CD4-positive, alpha-beta T cell treated with Interleukin-17A for 4 hours (primary cell): ENCODE measurements around the gene DACH1.

Source experiments
- DNase-seq: peaks from one replicate; pipeline ENCODE4 v3.0.0-alpha.2; 2020; ENCODE audit warnings: mixed read lengths

The DACH1 gene

DNA sequence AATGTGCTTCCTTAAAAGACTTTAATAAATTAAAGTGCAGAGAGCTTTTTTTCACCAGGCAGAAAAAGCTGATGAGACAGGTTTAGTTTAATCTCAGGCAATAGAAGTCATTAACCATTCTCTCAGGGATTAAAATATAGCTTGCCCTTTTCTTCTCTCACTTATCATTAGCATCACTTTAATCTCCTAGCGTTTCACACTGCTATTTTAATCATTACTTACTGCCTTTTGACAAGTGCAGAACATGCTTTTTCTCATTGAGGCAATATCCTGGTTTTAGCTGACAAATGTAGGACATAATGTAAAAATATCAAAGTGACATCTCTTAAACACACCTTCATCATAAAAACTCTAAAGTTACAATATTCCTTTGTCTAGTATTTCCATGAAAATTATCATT lies 94.6 kb downstream of the DACH1 start:
- no peak for DNase-seq

DNA sequence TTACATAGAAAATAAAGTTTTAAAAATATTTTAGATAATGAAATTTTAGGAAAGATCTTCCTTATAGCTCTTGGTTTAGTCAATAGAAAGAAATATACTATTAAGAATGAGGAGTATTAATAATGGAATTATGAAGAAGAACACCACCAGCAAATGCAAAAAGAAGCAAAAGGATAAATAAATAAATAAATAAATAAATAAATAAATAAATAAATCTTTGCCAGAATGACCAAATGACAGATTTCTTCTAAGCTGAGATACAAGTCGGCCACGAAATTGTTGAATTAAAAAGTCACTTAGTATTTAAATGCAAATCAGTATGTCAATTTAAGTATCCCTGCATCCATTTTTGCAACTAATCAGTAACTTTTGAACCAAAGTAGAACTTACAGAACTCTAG lies 95.9 kb downstream of the DACH1 start:
- no peak for DNase-seq

DNA sequence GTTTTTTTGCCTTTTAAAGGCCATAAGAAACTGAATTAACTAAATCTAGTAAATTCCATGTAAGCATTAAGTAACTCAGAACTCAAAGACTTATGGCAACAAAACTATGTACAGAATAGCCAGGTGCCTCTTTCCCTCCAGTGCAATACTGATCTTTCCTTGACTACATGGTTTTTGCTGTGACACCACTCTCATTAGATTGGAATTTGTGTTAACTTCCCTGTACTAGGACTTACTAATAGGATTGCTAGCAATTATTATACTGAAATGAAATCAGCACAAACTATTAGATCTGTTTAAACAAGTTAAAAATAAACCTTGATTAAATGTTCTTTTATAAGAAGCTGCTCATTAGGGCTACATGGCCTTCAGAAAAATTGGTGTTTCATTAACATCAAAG lies 96.3 kb downstream of the DACH1 start:
- no peak for DNase-seq

DNA sequence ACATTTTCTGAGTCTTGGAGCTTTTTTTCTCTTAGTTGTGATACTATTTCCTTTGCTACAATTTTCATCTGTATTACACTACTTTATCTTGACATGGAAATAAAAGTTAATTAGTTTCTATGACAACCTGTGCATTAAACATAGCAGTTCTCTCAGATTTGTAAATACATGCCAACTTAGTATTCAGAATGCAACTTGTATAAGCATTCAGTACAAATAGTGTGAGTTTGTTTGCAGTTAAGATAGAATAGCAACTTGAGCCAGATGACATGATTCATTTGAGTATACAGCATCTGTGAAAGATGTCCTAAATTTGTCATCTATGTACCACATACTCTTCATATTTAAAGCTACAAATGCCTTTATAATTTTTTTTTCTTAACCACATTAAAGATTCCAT lies 98.1 kb downstream of the DACH1 start:
- no peak for DNase-seq

DNA sequence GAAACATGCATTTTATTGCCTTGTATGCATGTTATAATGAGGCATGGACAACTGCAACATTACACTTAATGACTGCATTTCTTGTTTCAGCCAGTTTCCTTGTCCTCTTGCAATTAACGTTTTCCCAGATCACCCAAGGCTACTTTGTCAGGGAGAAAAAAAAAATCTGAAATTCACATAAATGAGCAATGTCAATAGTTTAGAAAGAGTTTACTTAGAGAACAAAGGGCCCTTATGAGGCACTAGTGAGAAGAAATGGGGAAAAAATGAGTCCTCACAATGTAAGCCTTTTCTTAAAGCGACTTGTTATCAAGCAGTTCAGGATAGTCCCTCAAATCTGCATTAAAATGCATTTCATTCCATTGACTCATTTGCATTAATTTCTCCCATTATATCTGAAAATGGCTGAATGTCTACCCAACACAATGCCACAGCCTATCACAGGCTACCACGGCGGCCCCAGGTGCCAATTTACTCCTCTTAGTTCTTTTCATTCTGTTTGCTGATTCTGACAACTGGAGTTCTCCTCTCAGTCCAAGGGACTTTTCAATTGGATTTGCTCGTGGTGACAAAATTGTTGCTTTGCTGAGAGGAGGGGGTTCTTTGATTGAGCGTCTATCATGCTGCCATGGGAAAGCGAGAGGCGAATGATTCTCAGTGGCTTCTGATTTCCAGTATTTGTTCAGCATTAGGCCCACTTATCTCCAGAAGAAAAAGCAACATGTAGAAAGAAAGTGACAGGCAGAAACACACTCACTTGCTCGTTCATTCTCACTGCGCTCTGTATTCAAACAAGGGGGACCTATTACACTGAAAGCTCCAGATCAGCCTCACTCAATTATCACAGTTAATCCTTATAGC lies 107.1 kb downstream of the DACH1 start:
- no peak for DNase-seq

DNA sequence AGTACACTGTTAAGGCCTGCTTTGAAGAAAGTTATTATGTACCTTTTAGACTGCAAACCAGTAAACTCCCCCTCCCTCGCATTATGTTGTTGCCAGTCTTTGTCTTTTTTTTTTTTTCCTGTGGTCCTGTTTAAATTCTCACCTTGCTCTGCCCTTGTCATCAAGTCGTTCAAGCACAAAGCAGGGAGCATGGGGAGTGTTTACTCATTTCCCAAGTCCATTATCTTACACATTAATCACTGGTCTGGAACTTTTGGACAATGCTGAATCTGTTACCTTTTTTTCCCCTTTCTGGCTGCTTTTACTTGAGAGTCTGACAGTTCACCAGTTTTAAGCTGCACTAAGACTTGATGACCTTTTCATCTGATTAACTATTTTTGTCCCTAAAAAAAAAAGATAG lies 108.2 kb downstream of the DACH1 start:
- DNase-seq = no peak

DNA sequence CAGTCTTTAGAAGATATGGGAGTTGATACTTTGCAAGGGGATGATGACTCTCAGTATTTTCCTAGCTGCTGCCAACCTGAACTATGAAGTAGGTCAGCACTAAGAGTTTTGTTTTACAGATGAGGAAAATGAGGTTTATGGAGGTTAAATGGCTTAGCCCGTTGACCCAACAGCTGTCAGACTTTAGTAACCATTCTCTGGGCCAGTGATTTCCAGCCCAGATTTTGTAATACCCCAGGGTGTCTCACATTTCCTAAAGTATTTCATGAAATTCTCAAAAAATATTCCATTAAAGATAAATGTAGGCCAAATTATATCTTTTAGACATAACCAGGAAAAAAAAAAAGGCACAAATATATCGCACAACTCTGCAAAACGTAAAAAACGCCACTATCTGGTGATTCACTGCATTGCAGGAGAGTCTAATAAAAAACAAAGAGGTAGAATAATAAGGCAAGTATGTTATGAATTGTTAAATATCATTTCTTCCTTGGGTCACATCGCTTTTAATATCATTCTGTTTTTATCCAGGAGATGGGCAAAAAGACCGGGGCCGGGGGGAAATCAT lies 112.5 kb downstream of the DACH1 start:
- DNase-seq = no peak

DNA sequence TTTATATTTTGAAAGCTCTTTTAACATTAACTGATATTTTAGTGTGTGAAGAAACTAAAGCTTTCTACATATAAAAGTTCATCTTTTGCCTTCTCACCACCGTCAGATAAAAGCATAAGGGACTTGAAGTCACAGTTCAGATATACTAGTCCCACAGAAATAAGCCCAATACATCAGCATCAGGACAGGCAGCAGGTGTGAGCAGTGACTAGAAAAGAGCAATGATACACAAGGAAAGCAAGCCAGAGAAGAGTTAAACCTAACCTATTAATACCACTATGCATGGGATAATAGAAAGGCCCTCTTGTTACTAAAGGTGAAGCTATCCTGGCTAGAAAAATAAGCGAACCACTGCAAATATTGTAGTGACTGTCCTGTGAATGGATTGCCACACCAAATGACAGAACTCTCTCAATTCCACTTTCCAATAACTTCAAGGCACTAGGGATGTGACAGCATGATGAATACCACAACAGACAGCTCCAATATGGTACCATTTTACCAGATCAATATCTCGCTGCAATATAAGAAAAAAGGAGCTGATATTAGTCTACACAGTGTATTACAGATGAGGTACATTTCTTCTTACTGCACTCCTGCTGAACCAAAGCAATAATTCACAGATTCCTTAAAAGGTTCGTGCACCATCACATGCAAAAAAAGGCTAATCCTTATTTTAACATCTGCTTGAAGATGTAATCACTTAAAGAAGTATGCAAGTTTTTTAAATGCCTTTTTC lies 114.1 kb downstream of the DACH1 start:
- DNase-seq = no peak

DNA sequence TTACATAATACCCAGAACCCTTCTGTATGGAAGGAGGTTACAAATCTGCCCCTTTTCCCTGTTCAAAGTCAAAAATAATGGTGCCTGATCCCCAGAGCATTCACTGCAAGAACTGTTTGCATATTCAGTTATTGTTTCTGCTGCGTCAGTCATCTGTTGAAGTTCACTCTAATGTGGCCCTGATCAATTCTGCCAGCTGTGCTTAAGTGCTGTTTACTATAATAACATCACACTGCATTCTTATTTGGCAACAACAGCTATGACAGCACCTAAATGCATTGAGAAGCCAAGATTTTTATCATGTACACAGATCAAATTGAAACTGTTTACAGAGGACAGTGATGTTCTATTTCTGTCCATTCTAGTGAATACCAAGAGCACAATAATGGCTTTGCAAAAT lies 115.9 kb downstream of the DACH1 start:
- DNase-seq = no peak

DNA sequence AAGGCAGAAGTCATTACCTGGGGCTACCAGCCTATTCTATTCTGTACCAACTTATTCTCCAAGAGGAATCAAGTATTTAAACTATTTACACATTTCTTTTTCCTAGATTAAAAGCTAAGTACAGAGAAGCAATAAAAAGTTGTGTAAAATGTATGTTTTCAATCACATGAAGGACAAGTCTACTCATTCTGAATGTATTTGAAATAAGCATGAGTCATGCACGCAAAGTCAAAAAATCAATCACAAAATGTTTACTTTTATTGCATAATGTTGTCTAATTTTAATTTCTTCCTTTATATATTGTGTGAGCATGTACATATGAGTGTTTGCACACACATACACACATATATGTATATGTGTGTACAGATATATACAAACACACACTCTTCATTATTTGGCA lies 136.7 kb downstream of the DACH1 start:
- DNase-seq = no peak

DNA sequence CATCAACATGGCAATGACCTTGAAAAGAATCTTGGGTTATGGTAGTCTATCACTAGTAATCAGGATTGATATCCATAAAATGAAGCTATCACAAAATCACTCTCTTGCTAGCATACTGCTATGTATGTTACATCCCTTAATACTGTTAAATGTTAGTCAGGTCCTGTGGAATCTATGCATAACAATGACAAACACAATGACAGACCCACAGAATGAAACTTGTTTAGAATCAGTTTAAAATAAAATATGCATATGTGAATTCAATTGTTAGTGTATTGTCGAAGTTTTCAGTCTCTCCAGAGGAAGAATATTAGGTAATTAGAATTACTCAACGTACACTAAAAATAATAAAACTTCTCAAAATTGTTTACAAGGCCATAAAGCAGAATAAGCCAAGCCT lies 137.6 kb downstream of the DACH1 start:
- DNase-seq = no peak

DNA sequence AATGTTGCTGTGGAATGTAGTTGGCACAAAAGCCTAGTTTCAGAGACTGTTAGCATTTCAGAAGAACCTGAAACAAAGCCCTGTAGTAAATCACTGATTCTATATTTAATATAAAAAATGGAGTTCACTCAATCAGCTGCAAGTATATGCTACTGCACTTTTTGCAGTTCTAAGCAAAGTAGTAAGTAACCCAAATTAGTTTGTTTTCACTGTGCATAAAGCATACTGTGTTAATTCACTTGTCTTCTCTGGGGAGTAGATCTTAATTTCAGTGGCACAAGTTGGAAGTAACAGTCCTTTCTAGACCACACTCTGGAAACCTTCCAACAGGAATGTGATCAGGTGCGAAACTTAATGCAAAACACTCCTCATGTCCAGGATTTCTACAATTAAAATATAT lies 139.3 kb downstream of the DACH1 start:
- no peak for DNase-seq

DNA sequence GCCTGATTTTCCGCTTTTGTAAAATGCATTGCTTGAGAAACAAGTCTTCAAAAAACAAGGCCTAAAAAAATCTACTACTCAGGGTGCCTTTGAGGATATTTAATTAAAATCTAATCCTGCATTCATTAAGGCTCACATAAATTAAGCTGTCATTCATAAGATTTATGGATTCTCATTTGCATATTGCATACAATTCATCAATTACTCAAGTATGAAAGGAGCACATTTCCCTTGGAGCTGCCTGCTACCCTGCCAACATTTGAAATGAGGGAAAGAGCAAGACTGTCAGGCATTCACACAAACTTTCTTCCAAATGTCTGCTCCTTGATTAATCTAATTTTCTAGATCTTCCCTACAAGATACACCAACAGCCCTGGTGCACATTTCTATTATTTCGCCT lies 140.0 kb downstream of the DACH1 start:
- no peak for DNase-seq

DNA sequence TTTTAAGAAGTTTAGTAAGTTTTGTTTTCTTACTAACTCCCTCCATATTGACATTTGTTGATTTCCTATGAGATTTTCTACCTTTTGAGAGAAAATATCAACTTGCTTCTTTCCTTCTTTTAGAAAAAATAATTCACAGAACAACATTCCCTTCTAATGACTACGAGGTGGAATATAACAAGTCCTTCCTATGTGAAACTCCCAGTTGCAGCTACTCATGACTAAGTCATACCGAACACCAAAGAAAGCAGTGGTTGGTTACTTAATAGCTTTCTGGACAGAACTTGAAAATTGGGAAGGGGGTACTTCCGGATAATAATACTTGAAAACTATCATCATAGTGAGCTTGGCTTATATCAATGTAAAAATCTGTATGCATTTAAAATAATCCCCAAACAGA lies 144.8 kb downstream of the DACH1 start:
- DNase-seq = no peak

DNA sequence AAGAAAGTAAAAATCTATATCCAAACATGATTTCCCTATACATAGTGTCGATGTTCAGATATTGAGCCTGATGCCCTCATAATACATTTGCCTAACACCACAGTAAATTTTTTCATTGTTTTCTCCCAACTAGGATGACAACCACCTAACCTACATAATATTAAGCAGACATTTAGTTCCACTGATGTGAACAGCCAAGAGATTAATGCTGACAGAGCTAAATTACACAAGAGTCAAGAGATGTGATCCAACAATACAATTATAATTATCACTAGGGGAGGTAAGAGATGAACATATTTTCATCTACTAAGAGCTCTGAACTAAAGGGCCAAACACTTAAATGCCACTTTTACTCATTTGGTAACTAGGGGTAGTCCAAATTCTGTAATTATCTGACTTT lies 145.9 kb downstream of the DACH1 start:
- no peak for DNase-seq

DNA sequence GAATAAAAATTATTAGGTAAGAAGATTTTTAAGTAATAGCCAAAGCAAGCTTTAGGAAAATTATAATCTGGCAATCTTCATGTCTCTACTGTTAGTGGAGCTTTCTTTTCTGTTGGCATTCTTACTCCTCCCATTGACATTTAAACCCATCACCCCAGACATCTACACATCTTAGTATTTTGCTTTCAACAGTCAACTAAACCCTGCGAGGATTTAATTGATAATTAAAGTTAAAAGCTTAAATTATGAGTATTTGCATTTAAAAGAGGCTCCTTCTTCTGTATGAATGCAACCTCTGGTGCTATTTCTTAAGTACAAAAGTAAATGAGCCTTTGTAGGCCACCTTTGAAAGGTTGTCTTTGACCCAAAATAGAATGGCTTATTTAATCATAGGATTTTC lies 148.1 kb downstream of the DACH1 start:
- DNase-seq = no peak

DNA sequence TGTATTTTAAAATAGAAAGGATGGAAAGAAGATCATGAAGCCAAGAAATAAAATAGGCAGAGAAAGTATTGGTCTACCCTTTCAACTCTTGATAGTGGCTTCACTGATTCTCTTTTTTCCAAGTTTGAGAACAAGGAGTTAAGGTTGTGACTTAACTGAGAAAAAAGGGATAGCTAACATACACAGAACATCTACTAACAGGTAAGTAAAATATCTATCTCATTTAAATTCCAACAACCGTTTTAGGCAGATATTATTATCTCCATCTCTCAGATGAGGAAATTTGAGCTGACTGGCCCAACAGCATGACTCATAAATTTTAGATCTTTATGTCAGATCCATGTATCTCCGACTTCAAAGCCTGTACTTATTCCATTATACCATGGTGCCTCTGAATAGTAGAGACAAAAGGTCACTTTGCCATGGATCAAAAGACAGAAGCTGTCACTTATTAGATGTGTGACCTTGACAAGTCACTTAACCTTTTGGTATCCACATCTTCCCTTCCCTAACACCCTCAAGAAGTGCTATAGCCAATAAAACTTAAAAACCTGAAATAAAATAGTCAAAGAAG lies 152.1 kb downstream of the DACH1 start:
- DNase-seq = no peak

DNA sequence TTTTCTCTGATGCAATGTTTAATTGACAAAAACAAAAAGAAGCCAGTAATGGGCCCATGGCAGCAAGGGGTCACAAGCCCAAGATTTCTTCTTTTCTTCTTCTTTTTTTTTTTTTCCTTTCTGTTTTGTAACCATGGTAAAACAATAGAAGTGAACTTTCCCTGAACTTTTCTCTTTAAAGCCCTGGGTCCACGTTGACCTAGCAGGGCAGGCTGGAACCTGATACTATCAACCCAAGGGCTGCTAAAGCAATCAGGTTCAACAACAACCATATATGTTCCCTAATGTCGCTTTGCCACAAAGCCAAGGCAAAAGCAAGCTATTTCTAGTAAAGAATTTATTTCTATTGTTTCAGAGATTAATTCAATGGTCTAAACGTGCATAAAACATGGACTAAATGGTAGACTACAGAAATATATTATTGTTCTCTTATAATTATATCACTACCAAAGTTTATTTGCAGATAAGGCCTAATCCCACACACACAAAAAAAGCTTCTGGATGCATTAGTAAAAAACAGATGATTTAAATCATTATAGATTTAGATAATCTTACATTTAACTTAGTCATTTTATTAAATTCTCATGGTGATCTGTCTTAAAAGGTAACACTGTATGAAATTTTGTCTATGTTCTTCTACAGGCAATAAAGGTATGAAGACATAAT lies 153.9 kb downstream of the DACH1 start:
- no peak for DNase-seq

DNA sequence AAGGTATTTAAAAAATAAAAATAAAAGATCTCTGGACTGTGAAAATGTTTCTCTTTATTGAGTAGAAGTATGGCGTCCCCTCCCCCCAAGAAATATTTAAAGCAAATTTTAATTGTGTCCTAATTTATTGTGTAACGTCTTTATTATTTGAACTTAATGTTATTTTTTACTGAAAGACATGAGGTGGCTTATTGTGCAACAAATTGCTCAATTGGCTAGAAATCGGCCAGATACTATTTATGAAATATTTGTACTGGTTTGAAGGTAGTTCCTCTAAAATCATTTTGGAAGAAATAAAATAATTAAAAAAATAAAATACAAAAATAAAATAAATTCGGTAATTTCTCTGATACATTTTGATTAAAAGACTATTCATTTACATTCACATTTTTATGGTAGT lies 162.3 kb downstream of the DACH1 start:
- no peak for DNase-seq

DNA sequence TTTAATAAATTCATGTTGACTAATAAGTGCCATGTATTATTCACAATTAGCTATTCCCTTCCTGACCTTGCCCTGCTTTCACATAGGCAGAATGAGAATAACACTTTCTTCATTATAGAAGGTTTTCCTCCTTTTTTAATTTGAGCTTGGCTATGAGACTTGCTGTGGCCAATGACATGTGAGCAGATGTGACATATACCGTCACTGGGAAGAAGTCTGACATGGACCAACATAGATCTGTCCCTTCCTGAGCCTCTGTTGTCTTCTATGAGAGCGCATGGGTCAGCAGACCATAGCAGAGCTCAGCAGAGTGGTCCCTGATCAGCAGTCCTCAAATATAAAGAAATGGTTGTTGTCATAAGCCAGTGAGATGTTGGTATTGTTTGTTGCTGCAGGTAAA lies 163.9 kb downstream of the DACH1 start:
- DNase-seq = no peak

DNA sequence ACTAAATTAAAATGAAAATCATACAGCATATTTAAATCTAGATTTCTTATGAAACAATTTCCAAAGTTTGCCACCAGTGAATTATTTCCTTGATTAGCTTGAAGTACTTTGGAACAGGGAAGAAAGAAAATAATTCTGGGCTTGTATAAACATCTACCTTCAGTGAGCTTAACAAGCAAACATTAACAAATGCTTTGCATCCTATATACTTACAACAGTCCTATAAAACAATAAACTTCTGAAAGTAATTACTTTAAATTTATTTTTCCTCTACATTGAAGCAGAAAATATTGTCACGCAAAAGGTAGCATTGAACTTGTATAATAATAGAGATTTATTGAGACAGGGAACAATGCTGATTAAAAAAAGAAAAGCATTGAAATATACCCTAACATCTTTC lies 164.8 kb downstream of the DACH1 start:
- no peak for DNase-seq

DNA sequence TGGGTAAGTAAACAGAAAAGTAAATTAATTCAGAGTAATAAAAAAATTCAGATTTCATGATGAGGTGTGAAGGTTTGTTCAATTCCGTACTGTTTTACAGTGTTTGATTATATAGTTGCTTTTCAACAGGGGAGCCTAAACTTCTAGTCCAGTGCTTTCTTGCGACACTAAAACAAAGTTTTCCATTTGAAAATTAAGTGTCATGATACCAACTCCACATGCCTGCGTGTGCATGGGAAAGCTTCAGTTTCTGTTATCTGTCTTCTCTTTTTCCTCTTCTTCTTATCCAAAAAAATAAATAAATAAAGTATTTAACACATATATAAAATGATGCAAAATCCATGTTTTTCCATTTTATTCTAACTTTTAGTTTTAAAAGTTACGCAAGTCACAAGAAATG lies 165.3 kb downstream of the DACH1 start:
- no peak for DNase-seq

DNA sequence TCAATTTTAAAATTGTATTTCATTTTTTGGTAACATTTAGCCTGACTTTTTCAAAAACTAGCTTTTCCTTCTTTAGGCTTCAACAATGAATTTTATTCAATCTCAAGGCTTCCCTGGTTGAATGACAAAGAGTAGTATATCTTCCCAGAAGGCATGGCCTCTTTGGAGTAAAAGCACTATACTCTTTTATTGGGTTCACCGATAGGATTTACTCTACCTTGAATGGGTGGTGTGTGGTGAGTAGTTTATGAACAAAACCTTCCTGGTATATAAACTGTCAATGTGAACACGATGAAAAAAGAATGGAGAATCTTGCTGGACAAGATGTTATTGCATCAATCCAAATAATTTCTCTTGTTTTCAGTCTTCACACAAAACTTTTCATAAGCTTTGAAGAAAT lies 167.7 kb downstream of the DACH1 start:
- DNase-seq = no peak
